H9 (cell line): ENCODE data around the gene CCNI2. TPM values are rescaled to one million over a fixed set of nuclear protein-coding genes. Genes with fewer than 3 reads are reported as not detected.

Source experiments
- DNase-seq: peaks from one replicate; pipeline ENCODE4 v3.0.0-alpha.2; 2017
- H2AFZ ChIP-seq: one replicate; pipeline ENCODE4 v1.6.1; 2013; ENCODE audit warnings: mild to moderate bottlenecking, low read length, control low read depth, moderate library complexity
- H2AK5ac ChIP-seq: 2 replicates; pipeline ENCODE4 v1.6.1; 2013; ENCODE audit warnings: low read length, control low read depth, mixed read lengths; ENCODE audit not compliant: insufficient read length
- H2BK120ac ChIP-seq: one replicate; pipeline ENCODE4 v1.6.1; 2013; ENCODE audit warnings: low read depth, mild to moderate bottlenecking, low read length, control low read depth, inconsistent platforms; ENCODE audit not compliant: poor library complexity, severe bottlenecking
- H2BK12ac ChIP-seq: 2 replicates; pipeline ENCODE4 v1.6.1; 2013; ENCODE audit warnings: low read length, control low read depth, mixed read lengths, low read depth; ENCODE audit not compliant: insufficient read length
- H2BK15ac ChIP-seq: 2 replicates; pipeline ENCODE4 v1.6.1; 2013; ENCODE audit warnings: low read depth, low read length, control low read depth
- H2BK20ac ChIP-seq: one replicate; pipeline ENCODE4 v1.6.1; 2013; ENCODE audit warnings: low read depth, mild to moderate bottlenecking, low read length, control low read depth, inconsistent platforms; ENCODE audit not compliant: poor library complexity, severe bottlenecking
- H2BK5ac ChIP-seq: 2 replicates; pipeline ENCODE4 v1.6.1; 2013; ENCODE audit warnings: low read length, control low read depth, mixed read lengths; ENCODE audit not compliant: insufficient read length
- H3K14ac ChIP-seq: 2 replicates; pipeline ENCODE4 v1.6.1; 2013; ENCODE audit warnings: low read length, control low read depth; ENCODE audit not compliant: insufficient read depth
- H3K18ac ChIP-seq: 2 replicates; pipeline ENCODE4 v1.6.1; 2013; ENCODE audit warnings: low read depth, mild to moderate bottlenecking, mixed read lengths, low read length, control low read depth; ENCODE audit not compliant: insufficient read length
- H3K23ac ChIP-seq: 2 replicates; pipeline ENCODE4 v1.6.1; 2013; ENCODE audit warnings: low read length, control low read depth, mixed read lengths, low read depth; ENCODE audit not compliant: insufficient read length
- H3K23me2 ChIP-seq: 2 replicates; pipeline ENCODE4 v1.6.1; 2013; ENCODE audit warnings: low read depth, mild to moderate bottlenecking, mixed read lengths, low read length, control low read depth; ENCODE audit not compliant: insufficient read length, poor library complexity, severe bottlenecking
- H3K27ac ChIP-seq: 2 replicates; pipeline ENCODE4 v1.5.1; 2013; ENCODE audit warnings: low read length, control low read depth, mixed read lengths, low read depth; ENCODE audit not compliant: insufficient read length
- H3K27me3 ChIP-seq: 2 replicates; pipeline ENCODE4 v1.6.1; 2013; ENCODE audit warnings: low read length, control low read depth, inconsistent platforms; ENCODE audit not compliant: insufficient read depth
- H3K4ac ChIP-seq: 2 replicates; pipeline ENCODE4 v1.6.1; 2013; ENCODE audit warnings: low read depth, mild to moderate bottlenecking, control low read depth, inconsistent platforms, low read length, moderate library complexity
- H3K4me1 ChIP-seq: 2 replicates; pipeline ENCODE4 v1.6.1; 2013; ENCODE audit warnings: low read length, control low read depth, inconsistent platforms; ENCODE audit not compliant: insufficient read depth
- H3K4me2 ChIP-seq: 2 replicates; pipeline ENCODE4 v1.6.1; 2013; ENCODE audit warnings: low read length, control low read depth, mixed read lengths; ENCODE audit not compliant: insufficient read length, insufficient read depth
- H3K56ac ChIP-seq: 2 replicates; pipeline ENCODE4 v1.6.1; 2013; ENCODE audit warnings: low read depth, mild to moderate bottlenecking, mixed read lengths, low read length, control low read depth; ENCODE audit not compliant: insufficient read length
- H3K79me1 ChIP-seq: 2 replicates; pipeline ENCODE4 v1.6.1; 2013; ENCODE audit warnings: low read depth, mild to moderate bottlenecking, moderate library complexity, low read length, control low read depth, inconsistent platforms; ENCODE audit not compliant: insufficient read depth, poor library complexity, severe bottlenecking
- H3K79me2 ChIP-seq: 2 replicates; pipeline ENCODE4 v1.6.1; 2013; ENCODE audit warnings: low read length, control low read depth, inconsistent platforms; ENCODE audit not compliant: insufficient read depth
- H3K9ac ChIP-seq: 2 replicates; pipeline ENCODE4 v1.6.1; 2013; ENCODE audit warnings: low read length, control low read depth, mixed read lengths; ENCODE audit not compliant: insufficient read length; ENCODE audit errors: extremely low read depth
- H3K9me3 ChIP-seq: one replicate; pipeline ENCODE4 v1.6.1; 2013; ENCODE audit warnings: low read depth, low read length, inconsistent platforms; ENCODE audit not compliant: control insufficient read depth
- H3T11ph ChIP-seq: one replicate; pipeline ENCODE4 v1.6.1; 2013; ENCODE audit warnings: mild to moderate bottlenecking, low read length, control low read depth, inconsistent platforms
- H4K20me1 ChIP-seq: one replicate; pipeline ENCODE4 v1.6.1; 2013; ENCODE audit not compliant: control insufficient read depth, insufficient read length, insufficient read depth
- H4K5ac ChIP-seq: 2 replicates; pipeline ENCODE4 v1.6.1; 2013; ENCODE audit warnings: low read depth, mild to moderate bottlenecking, mixed read lengths, low read length, control low read depth; ENCODE audit not compliant: insufficient read length
- H4K8ac ChIP-seq: replicated peaks from 2 replicates; pipeline ENCODE4 v1.6.1; 2013; ENCODE audit warnings: low read length, control low read depth, mixed read lengths, low read depth; ENCODE audit not compliant: insufficient read length
- H4K91ac ChIP-seq: 2 replicates; pipeline ENCODE4 v1.6.1; 2013; ENCODE audit warnings: low read depth, mild to moderate bottlenecking, moderate library complexity, mixed read lengths, low read length, control low read depth; ENCODE audit not compliant: insufficient read length
- H3K27ac Mint-ChIP-seq, 3 experiments: 2 replicates in 2 of 3; 3 replicates in 1 of 3; pipeline ENCODE4 v1.8.0; 2020 to 2021; ENCODE audit warnings: mixed read lengths in 3 of 3, mild to moderate bottlenecking in 1 of 3, moderate library complexity in 1 of 3
- H3K27me3 Mint-ChIP-seq: 2 replicates; pipeline ENCODE4 v1.8.0; 2021; ENCODE audit warnings: low read depth, mild to moderate bottlenecking, moderate library complexity, mixed read lengths
- H3K36me3 Mint-ChIP-seq, 3 experiments: 2 replicates in 2 of 3; 3 replicates in 1 of 3; pipeline ENCODE4 v1.8.0; 2020 to 2021; ENCODE audit warnings: low read depth in 3 of 3, mixed read lengths in 3 of 3; ENCODE audit not compliant: insufficient read depth in 1 of 3
- H3K4me1 Mint-ChIP-seq, 2 experiments: 2 replicates each; pipeline ENCODE4 v1.8.0; 2020; ENCODE audit warnings: mixed read lengths in 2 of 2
- H3K4me3 Mint-ChIP-seq, 2 experiments: 2 replicates in 1 of 2; 3 replicates in 1 of 2; pipeline ENCODE4 v1.8.0; 2020 to 2021; ENCODE audit warnings: mild to moderate bottlenecking in 2 of 2, mixed read lengths in 2 of 2, moderate library complexity in 1 of 2
- H3K9me3 Mint-ChIP-seq, 2 experiments: 2 replicates in 1 of 2; 3 replicates in 1 of 2; pipeline ENCODE4 v1.8.0; 2020; ENCODE audit warnings: mild to moderate bottlenecking in 2 of 2, mixed read lengths in 2 of 2, moderate library complexity in 1 of 2
- CTCF ChIP-seq: fragments of 200-600 bp; sonication (generic); conservative IDR thresholded peaks from 3 replicates; pipeline ENCODE4 v1.8.0; 2021; ENCODE audit warnings: antibody characterized with exemption, mild to moderate bottlenecking
- WGBS: extraction: QIAGEN DNeasy Blood & Tissue Kit; methylation state at CpG from one replicate; pipeline ENCODE4 v1.1.7; 2013; ENCODE audit warnings: missing lambda C conversion rate, low lambda C conversion rate, mixed read lengths; ENCODE audit not compliant: insufficient read length; ENCODE audit errors: extremely low coverage; 5-methylcytosine and 5-hydroxymethylcytosine counted together
- total RNA-seq: library from RNA; stranded (reverse); gene quantifications from 2 replicates; pipeline ENCODE4 v1.2.1, GENCODE V29; 2021

The CCNI2 gene
- total RNA-seq, 1 experiment from 2014 or later, result 0.57 TPM

- Histone ChIP-seq H2BK20ac (no peak overlapping the region), H2BK120ac (no peak overlapping the region), H4K8ac (no peak overlapping the region), H3K79me2 (no peaks in the 10 kb centered on the region), H3K4me2 (no peak overlapping the region), H4K5ac (no peak overlapping the region), H3K23ac (no peak overlapping the region), H3K23me2 (no peaks in the 10 kb centered on the region), H2BK5ac (no peak overlapping the region), H3K9me3 (no peaks in the 10 kb centered on the region), H3K4me1 (no peaks in the 10 kb centered on the region), H4K91ac (no peak overlapping the region), H3K27ac (no peak overlapping the region), H3T11ph (no peak overlapping the region), H3K4ac (no peak overlapping the region), H3K14ac (no peak overlapping the region), H3K79me1 (no peaks in the 10 kb centered on the region), H2BK15ac (no peak overlapping the region), H4K20me1 (no peaks in the 10 kb centered on the region), H2AK5ac (no peak overlapping the region), H3K9ac (no peak overlapping the region), H2BK12ac (no peak overlapping the region), H3K56ac (no peak overlapping the region), H3K27me3 (no peaks in the 10 kb centered on the region), H3K18ac (no peak overlapping the region), H2AFZ (no peak overlapping the region)
- Mint-ChIP-seq H3K36me3 (peaks cover 0 to 6% (median 0%) of the 10 kb centered on the region in 3 experiments; a peak in 2 of 7 replicates), H3K9me3 (no peaks in the 10 kb centered on the region), H3K27ac (no peak overlapping the region), H3K4me3 (no peak overlapping the region), H3K27me3 (peaks cover 27% of the 10 kb centered on the region), H3K4me1 (peaks cover 21 to 29% of the 10 kb centered on the region in 2 experiments)
- WGBS, result no CpG with 5 or more reads among the region's 4 CpGs
- no peak for DNase-seq
- no peak for TF ChIP-seq CTCF
Observed at GRCh38 chr5:132754111-132754510, 6.9 kb downstream of the CCNI2 start.
